ENCODE data around the gene FMN2. TPM values are rescaled to one million over a fixed set of nuclear protein-coding genes. Genes with fewer than 3 reads are reported as not detected.

Gene FMN2
- total RNA-seq, 4 donors from 2014 or later = 3.6 to 35.5 (median 5.6) TPM

Small RNA genes lying within 50 kb of the gene (small RNA-seq; reads per million reads assigned to genes)
- 0 reads per million in 4 donors for gene RF00019
